DMS114 treated with DMSO at 0.1 percent for 48 hours (cell line): ENCODE measurements around the gene EDN3.
"Not testable (repeated sequence)": the region's sequence is repeated elsewhere in the genome, so short reads cannot be mapped to it uniquely, and the experiment has no call there.

Experiments
- DNase-seq: peaks from one replicate; lab custom pipeline; 2025; ENCODE audit not compliant: unreplicated experiment; lab: John Stamatoyannopoulos, UW

EDN3 gene

GRCh38 chr20:59334651-59335300 is 34.4 kb downstream of the EDN3 start:
- no peak for DNase-seq

- no peak for DNase-seq
These were observed 35.0 kb downstream of the EDN3 start for GRCh38 chr20:59335377-59335776.

- DNase-seq: no peak
These were observed 36.1 kb downstream of the EDN3 start for GRCh38 chr20:59336540-59336939.

- not testable (repeated sequence) for DNase-seq
These were observed 38.0 kb downstream of the EDN3 start for GRCh38 chr20:59338444-59338843.

GRCh38 chr20:59340201-59340885 is 39.9 kb downstream of the EDN3 start:
- no peak for DNase-seq

GRCh38 chr20:59341285-59342022 is 41.0 kb downstream of the EDN3 start:
- DNase-seq: not testable (repeated sequence)

GRCh38 chr20:59342023-59342957 is 41.9 kb downstream of the EDN3 start:
- DNase-seq: no peak

GRCh38 chr20:59346061-59346460 is 45.6 kb downstream of the EDN3 start:
- DNase-seq: no peak

- DNase-seq: no peak
These were observed 48.9 kb downstream of the EDN3 start for GRCh38 chr20:59349277-59349676.

- no peak for DNase-seq
These were observed 50.1 kb downstream of the EDN3 start for GRCh38 chr20:59350330-59351156.

- DNase-seq: no peak
These were observed 51.0 kb downstream of the EDN3 start for GRCh38 chr20:59351157-59352040.

GRCh38 chr20:59352541-59352940 is 52.1 kb downstream of the EDN3 start:
- no peak for DNase-seq

- no peak for DNase-seq
These were observed 52.6 kb downstream of the EDN3 start for GRCh38 chr20:59352990-59353389.

- no peak for DNase-seq
These were observed 54.0 kb downstream of the EDN3 start for GRCh38 chr20:59354460-59354859.

GRCh38 chr20:59355242-59355641 is 54.8 kb downstream of the EDN3 start:
- no peak for DNase-seq

- no peak for DNase-seq
These were observed 56.3 kb downstream of the EDN3 start for GRCh38 chr20:59356662-59357165.

GRCh38 chr20:59358793-59359192 is 58.4 kb downstream of the EDN3 start:
- DNase-seq: not testable (repeated sequence)

GRCh38 chr20:59359906-59360725 is 59.7 kb downstream of the EDN3 start:
- DNase-seq: no peak
